GM19023 (cell line): ENCODE measurements around the gene MYO9B.

Source experiments
- ATAC-seq: cut with Tn5 transposase; IDR thresholded peaks from one replicate; pipeline ENCODE4 v1.9.1; 2021; ENCODE audit warnings: mild to moderate bottlenecking, moderate library complexity; ENCODE audit not compliant: unreplicated experiment

MYO9B gene, protein sequence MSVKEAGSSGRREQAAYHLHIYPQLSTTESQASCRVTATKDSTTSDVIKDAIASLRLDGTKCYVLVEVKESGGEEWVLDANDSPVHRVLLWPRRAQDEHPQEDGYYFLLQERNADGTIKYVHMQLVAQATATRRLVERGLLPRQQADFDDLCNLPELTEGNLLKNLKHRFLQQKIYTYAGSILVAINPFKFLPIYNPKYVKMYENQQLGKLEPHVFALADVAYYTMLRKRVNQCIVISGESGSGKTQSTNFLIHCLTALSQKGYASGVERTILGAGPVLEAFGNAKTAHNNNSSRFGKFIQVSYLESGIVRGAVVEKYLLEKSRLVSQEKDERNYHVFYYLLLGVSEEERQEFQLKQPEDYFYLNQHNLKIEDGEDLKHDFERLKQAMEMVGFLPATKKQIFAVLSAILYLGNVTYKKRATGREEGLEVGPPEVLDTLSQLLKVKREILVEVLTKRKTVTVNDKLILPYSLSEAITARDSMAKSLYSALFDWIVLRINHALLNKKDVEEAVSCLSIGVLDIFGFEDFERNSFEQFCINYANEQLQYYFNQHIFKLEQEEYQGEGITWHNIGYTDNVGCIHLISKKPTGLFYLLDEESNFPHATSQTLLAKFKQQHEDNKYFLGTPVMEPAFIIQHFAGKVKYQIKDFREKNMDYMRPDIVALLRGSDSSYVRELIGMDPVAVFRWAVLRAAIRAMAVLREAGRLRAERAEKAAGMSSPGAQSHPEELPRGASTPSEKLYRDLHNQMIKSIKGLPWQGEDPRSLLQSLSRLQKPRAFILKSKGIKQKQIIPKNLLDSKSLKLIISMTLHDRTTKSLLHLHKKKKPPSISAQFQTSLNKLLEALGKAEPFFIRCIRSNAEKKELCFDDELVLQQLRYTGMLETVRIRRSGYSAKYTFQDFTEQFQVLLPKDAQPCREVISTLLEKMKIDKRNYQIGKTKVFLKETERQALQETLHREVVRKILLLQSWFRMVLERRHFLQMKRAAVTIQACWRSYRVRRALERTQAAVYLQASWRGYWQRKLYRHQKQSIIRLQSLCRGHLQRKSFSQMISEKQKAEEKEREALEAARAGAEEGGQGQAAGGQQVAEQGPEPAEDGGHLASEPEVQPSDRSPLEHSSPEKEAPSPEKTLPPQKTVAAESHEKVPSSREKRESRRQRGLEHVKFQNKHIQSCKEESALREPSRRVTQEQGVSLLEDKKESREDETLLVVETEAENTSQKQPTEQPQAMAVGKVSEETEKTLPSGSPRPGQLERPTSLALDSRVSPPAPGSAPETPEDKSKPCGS (N-terminal part only)

DNA sequence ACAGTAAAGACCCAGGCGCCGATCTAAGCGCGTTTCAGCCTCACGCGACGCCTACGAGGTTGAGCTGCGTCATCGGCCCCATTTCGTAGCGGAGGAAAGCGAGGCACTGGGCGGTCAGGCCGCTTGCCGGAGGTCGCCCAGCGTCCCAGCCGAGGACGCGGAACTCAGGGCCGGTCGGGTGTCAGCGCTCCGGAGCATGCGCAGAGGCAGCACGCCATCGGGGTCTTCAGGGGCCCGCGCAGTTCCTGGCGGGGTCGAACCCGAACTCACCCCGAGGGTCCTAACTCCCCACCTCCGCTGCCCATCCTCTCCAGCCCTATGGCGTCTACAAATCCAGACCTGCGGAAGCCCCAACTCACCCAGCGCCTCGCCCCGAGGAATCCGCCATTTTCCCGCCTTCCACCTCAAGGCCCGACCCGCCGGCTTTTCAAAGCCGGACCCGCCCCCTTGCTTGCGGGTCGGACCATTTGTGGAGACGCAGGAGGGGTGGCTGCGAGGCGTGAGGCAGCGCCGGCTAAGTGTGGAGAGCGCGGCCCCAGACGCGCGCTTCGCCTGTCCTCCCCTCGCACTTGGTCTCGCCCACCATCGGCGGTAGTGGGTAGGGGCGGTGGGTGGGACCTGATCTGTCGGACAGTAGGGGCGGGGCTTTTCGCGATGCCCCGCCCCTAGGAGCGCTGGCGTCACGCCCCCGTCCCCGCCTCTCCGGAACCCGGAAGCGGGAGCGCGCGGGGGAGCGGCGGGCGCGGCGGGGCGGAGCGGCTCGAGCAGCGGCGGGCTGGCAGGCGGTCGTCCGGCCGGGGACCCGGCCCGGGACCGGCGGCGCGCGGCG lies at the start of gene MYO9B, which contains the start of gene HAUS8:
Gene MYO9B (plus strand): TSS at position 743 of the 829 bp plus-strand sequence. CDS start 25,941 bp downstream, outside the sequence.
Gene HAUS8 (minus strand): TSS at position 418 of the 829 bp plus-strand sequence. CDS start 30 bp downstream, at position 388.
- ATAC-seq: peak; percentile 63

DNA sequence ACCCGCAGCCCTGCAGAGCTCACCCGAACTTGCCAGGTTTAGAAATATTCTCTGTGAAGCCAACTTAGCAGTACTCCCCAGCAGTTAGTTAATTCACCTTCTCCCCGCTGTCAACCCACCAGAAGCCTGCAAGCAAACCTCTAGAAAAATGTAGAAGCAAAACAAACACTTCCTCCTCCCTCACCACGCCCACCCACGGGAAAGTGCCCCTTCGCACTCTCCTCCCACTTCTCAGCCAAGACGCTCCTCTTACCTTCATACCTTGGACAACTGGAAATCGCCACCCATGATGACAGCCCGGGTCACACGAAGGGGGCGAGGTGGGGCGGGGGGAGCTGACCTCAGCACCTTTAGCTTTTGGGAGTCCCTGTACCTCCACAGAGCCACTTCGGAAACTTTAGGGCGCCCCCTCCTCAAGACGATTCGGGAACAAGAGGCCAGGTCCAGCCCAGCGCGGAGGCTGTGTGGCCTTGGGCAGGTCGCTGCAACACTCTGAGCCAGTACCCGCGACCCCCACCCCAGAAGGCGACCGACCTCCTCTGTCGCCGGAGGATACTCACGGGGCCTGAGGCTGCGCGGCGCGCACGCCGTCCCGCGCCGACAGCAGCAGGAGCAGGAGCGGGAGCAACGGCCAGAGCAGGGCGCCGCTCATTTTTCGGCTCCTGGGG lies 49.5 kb upstream of the MYO9B start:
- ATAC-seq: no peak

DNA sequence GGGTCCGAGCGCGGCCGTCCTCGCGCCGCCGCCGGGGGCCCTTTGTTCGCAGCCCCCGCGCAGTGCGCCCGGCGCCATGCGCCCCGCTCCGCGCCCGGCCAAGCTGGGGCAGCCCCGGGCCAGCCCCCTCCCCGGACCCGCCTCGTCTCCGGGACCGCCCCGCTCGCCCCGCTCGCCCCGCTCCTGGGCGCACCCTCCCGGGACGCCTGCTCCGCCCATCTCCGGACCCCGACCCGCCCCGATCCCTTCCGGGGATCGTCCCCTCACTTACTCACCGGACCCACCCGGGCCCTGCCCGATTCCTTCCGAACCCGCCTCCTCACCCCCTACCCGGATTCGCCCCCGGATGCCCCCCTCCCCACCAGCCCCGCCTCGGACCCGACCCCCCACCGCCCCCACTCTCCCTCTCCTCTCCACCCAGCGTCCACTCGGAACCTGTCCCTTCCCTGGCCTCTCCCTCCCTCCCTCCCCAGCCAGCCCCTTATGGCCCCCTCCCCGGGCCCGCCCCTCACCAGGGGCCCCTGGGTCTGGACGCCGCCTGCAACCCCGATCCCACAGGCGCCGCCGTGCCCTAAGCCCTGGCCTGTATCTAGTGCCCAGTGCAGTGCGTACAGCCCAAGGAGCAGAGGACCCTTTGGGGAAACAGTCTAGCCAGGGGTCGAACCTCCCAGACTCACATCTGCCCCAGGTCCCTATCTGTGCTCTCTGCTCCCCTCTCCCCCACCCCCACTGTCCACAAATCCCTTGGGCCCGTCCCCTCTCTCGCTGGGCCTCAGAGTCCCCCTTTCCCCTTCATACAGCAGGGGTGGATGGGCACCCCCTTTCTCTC lies 48.7 kb upstream of the MYO9B start, which contains the start of gene CPAMD8:
Gene CPAMD8 (minus strand): TSS at position 105 of the 829 bp plus-strand sequence. CDS start 168 bp downstream, outside the sequence.
- ATAC-seq: no peak

DNA sequence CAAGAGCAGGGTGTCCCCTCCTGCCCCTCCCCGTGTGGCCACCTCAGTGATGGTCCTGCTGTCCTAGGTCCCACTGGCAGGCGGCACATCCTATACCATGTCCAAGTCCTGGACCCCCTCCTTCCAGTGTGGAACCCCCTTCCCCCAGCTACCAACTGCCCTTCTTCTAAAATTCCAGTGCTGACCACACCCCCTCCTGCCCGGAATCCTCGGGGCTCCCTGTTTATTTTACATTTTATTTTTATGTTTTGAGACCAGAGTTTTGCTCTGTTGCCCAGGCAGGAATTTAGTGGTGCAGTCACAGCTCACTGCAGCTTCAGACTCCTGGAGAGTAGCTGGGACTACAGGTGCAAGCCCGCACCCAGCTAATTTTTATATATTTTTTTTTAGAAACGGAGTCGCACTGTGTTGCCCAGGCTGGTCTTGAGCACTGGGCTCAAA lies 48.0 kb upstream of the MYO9B start:
- no peak for ATAC-seq

DNA sequence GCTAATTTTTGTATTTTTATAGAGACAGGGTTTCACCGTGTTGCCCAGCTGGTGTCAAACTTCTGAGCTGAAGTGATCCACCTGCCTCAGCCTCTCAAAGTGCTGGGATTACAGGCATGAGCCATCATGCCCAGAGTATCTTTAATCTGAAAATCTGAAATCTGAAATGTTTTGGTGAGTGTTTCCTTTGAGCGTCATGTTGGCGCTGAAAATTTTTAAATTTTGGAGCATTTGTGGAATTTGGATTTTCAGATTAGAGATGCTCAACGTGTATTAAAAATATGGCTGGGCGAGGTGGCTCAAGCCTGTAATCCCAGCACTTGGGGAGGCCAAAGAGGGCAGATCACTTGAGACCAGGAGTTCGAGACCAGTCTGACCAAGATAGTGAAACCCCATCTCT lies 43.8 kb upstream of the MYO9B start:
- ATAC-seq: no peak

DNA sequence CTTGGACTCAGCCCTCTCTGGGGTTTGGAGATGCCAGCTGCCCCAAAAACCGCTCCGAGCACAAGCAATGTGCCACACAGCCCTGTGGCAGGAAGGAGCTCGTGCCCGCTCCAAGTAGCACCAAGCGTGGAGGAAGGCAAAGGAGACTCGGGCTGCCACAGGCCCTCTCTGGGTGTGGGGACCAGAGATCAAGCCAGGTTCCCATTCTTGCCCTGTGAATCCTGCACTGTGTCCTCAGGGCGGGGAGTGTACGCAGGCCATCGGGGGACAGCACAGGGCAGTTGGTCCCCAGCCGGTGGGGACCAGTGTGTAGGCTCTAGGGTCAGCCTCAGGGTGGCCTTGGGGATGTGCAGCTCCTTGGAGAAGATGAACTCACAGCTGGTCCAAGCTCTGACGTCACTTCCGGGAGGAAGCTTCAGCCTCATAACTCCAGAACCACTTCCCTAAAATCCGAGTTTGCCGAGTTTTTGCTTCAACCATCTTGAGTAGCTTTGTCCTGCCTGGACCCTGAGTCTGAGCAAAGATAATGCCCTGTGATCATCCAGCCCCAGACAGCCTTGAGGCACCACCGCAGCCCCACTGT lies 39.6 kb upstream of the MYO9B start:
- no peak for ATAC-seq

DNA sequence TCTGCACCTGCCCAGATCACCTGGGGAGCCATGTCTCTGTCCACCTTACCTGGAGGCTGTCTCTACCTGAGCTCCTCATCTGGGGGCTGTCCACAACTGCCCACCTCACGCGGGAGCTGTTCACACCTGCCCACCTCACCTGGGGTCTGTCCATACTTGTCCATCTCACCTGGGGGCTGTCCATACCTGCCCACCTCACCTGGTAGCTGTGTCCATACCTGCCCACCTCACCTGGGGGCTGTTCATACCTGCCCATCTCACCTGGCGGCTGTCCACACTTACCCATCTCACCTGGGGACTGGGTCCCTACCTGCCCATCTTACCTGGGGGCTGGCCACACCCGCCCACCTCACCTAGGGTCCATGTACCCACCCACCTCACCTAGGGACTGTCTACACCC lies 38.9 kb upstream of the MYO9B start:
- no peak for ATAC-seq

DNA sequence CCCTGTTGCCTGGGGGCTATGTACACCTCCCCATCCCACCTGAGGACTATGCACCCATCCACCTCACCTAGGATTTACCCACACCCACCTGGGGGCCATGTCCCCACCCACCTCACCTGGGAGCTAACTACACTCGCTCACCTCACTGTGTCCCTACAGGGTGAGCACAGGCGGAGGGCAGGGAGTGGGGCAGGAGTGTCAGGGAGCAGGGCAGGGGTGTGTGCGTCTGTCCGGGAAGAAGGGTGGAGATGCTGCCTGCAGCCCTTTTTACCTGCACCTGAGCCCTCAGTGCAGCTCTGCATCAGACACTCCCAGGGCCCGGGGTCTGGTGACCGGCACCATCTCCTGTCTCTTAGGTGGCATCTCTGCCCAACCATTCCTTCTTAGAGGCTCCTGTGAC lies 38.4 kb upstream of the MYO9B start:
- ATAC-seq: no peak

DNA sequence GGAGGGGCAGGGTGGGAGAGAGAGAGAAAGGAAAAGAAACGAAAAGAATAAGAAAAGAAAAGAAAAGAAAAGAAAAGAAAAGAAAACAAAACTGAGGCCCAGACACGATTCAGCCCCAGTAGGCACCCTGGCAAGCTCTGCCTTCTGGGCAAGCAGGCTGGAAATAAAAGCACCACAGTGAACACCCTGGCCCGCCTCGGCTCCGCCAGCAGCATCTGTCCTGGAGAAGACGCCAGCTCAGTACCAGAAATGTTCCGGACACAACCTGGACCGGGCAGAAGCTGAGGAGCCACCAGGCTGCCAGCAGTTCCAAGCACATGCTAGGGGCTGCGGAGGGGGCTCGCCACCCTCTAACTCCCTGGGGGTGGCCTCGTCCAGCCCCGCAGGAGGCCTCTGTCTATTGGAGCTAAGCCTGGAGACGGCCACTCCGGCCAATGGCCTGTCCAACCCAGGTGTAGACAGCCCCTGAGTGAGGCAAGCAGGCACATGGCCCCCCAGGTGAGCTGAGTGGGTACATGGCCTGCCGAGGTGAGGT lies 37.5 kb upstream of the MYO9B start:
- no peak for ATAC-seq

DNA sequence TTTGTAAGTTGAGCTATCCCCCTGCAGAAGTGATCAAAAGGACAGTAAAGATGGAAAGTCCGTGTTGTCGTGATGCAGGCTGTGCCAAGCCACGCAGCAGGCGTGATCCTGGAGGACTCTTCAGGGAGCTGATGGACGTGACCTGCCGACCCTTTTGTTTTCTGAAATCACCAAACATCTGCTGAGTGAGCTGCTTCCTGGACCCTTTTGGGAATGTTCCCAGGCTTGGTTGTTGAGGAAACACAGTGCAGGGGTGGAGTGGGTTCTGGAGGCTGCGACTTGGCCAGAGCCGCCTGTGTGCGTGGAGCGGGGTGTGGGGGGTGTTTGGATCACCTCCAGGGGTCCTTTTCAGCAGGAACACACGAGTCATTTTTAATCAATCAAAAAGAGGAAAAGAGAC lies 33.6 kb upstream of the MYO9B start:
- no peak for ATAC-seq

DNA sequence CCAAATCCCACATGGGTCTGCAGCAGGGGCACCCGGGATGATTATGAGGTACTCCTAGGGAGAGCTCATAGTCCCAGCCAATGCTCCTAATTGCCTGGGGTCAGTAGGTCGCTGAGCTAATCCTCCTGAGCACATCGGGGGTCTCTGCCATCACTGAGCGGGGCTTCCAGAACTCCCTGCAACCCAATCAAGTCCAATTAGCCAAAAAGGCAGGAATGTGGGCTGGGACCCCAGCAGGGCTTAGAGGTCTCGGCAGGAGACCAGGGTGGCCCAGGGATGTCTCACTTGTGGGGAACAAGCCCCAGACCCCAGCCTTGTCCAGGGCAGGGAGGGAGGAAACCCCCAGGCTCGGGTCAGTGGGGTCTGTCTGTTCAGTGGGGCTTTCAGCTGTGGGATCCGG lies 31.8 kb upstream of the MYO9B start:
- no peak for ATAC-seq

DNA sequence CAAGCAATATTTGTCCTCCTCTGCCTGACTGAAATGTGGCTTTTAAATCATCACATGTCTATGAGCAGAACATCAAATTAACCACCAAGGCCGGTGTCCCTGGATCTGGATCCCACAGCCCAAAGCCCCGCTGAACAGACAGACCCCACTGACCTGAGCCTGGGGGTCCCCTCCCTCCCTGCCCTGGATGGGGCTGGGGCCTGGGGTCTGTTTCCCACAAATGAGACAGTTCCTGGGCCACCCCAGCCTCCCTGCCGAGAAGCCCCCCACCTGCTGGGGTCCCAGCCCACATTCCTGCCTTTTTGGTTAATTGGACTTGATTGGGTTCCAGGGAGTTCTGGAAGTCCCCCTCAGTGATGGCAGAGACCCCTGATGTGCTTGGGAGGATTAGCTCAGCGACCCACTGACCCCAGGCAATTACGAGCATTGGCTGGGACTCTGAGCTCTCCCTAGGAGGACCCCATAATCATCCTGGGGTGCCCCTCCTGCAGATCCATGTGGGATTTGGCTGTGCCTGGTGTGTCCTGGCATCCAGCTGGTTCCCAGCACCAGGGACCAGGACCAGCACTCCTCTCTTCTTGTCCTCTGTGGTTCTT lies 29.6 kb upstream of the MYO9B start:
- ATAC-seq: no peak

DNA sequence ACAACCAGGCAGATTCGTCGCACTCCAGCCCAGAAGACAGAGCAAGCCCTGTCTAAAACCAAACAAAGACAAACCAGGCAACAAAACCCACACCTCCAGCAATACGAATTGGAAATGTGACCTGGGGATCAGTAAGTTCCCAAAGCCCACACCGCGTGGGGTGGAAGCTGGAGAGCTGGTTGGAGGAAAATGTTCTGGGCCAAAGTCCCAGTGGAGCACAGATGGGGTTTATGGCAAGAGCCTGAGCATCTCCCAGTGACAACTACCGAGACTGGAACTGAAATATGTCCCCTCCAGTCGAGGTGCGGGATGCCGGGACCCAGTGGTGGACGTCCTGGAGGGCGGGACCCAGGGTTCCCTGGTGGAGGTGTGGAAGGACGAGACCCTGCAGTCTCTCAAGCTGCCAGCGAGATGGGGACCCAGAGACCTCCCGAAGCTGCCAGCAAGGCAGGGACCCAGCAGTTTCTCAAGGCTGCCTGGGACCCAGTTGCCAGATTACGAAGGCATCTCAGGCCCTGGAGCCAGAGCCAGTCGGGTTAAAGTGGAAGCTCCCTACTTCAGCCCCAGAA lies 26.6 kb upstream of the MYO9B start:
- no peak for ATAC-seq

DNA sequence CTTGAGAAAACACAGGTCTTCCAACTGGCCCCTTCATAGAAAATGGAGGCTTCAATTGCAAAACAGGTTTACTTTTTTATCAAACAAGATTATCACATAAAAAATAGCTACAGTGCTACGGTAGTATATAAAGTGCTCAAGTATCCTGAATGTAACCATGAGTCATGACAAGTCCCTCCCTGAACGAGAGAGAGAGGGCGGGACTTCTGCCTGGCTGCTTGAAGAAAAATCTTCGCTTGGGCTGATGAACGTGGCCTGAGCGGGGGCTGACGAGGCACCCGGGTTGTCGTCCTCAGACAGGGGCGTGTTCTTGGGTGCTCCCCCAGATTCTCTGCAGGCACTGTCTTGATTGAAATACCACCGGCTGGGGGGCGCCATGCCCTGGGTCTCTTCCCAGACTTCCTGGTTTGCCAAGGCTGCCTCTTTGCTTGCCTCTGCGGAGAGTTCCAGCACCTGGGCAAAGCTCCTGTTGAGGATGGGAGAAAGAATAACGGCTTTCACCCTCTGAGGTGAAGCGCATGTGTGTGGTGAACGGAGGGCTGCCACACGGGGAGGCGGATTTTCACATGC lies 25.8 kb upstream of the MYO9B start:
- no peak for ATAC-seq

DNA sequence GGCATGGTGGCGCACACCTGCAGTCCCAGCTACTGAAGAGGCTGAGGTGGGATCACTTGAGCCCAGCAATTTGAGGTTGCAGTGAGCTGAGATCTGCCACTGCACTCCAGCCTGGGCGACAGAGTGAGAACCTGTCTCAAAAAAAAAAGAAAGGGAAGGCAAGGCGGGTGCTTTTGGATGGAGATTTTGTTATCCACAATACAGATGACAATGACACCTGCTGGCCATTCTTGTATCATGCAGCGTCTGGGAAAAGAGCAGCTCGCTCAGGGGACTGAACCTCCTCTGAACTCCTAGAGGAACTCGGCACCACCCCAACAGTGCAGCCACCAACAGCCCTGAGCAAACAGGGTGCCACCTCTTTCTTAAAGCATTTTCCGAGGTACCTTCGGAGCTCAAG lies 23.1 kb upstream of the MYO9B start:
- ATAC-seq: no peak

DNA sequence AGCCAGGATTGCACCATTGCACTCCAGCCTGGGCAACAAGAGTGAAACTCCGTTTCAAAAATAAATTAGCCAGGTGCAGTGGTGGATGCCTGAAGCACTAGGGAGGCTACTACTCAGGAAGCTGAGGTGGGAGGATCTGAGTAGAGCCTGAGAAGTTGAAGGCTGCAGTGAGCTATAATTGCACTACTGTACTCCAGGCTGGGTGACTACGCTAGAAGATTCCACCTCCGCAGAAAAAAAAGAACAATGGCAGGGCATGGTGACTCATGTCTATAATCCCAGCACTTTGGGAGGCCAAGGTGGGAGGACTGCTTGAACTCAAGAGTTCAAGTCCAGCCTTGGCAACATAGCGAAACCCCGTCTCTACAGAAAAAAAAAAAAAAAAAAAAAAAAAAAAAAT lies 20.8 kb upstream of the MYO9B start:
- no peak for ATAC-seq

DNA sequence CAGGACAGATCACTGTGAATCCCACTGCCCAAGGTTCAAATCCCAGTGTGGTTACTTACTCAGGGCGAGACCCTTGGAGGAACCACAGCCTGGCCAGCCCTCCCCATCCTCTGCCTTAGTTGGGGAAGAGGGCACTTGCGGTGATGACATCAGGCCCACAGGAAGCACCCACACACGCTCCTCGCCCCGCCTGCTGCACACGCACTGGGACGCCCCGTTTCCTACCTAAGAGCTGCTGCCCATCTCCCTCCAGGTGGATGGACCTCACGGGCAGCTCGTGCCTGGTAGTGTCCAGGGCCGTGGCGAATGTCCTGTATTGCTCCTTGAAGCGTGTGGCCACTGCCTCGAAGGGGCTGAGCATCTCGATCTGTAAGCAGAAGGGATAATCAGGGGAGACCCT lies 19.9 kb upstream of the MYO9B start:
- ATAC-seq: no peak
